Trophoblast cell (in vitro differentiated cells and primary cell): Measurements from ENCODE around the gene LEF1.

Source experiments
- DNase-seq, 2 donors: peaks; one replicate each; pipeline ENCODE4 v3.0.0-alpha.2; 2016
- H2AFZ ChIP-seq: 2 replicates; pipeline ENCODE4 v1.6.1; 2013; ENCODE audit warnings: low read length, moderate library complexity, mild to moderate bottlenecking; ENCODE audit not compliant: insufficient read depth, poor library complexity
- H2AK5ac ChIP-seq: 2 replicates; pipeline ENCODE4 v1.6.1; 2013; ENCODE audit warnings: mild to moderate bottlenecking, low read length
- H2BK120ac ChIP-seq: 2 replicates; pipeline ENCODE4 v1.6.1; 2013; ENCODE audit warnings: low read length, mild to moderate bottlenecking, moderate library complexity; ENCODE audit not compliant: insufficient read depth, poor library complexity
- H2BK12ac ChIP-seq: 2 replicates; pipeline ENCODE4 v1.6.1; 2013; ENCODE audit warnings: mild to moderate bottlenecking, low read length, moderate library complexity
- H2BK5ac ChIP-seq: 2 replicates; pipeline ENCODE4 v1.6.1; 2013; ENCODE audit warnings: low read length, low read depth, moderate library complexity, mild to moderate bottlenecking; ENCODE audit not compliant: poor library complexity
- H3K14ac ChIP-seq: 2 replicates; pipeline ENCODE4 v1.6.1; 2013; ENCODE audit warnings: mild to moderate bottlenecking, low read length
- H3K18ac ChIP-seq: 2 replicates; pipeline ENCODE4 v1.6.1; 2013; ENCODE audit warnings: mild to moderate bottlenecking, low read length
- H3K23ac ChIP-seq: 2 replicates; pipeline ENCODE4 v1.6.1; 2013; ENCODE audit warnings: low read length
- H3K27ac ChIP-seq: 2 replicates; pipeline ENCODE4 v1.5.1; 2013; ENCODE audit warnings: low read depth, mild to moderate bottlenecking, inconsistent platforms, low read length, moderate library complexity
- H3K27me3 ChIP-seq: 2 replicates; pipeline ENCODE4 v1.6.1; 2013; ENCODE audit warnings: inconsistent platforms, mild to moderate bottlenecking, low read length, moderate library complexity; ENCODE audit not compliant: insufficient read depth
- H3K36me3 ChIP-seq, 2 experiments: 1 replicate in 1 of 2; 2 replicates in 1 of 2; pipeline ENCODE4 v1.6.1; 2013; ENCODE audit warnings: low read length in 2 of 2, mild to moderate bottlenecking in 2 of 2, moderate library complexity in 1 of 2; ENCODE audit not compliant: insufficient read depth in 2 of 2, control insufficient read depth in 1 of 2
- H3K4ac ChIP-seq: 2 replicates; pipeline ENCODE4 v1.6.1; 2013; ENCODE audit warnings: low read depth, mild to moderate bottlenecking, low read length, moderate library complexity
- H3K4me1 ChIP-seq, 2 experiments: 1 replicate in 1 of 2; 2 replicates in 1 of 2; pipeline ENCODE4 v1.6.1; 2013; ENCODE audit warnings: low read length in 2 of 2, mild to moderate bottlenecking in 2 of 2, moderate library complexity in 1 of 2; ENCODE audit not compliant: insufficient read depth in 2 of 2, control insufficient read depth in 1 of 2
- H3K4me2 ChIP-seq: 2 replicates; pipeline ENCODE4 v1.6.1; 2013; ENCODE audit warnings: inconsistent platforms, mild to moderate bottlenecking, low read length, moderate library complexity
- H3K4me3 ChIP-seq: 2 replicates; pipeline ENCODE4 v1.5.1; 2013; ENCODE audit warnings: mild to moderate bottlenecking, low read depth, low read length, inconsistent platforms
- H3K79me1 ChIP-seq: one replicate; pipeline ENCODE4 v1.6.1; 2013; ENCODE audit warnings: low read length
- H3K79me2 ChIP-seq: 2 replicates; pipeline ENCODE4 v1.6.1; 2013; ENCODE audit warnings: low read length, mild to moderate bottlenecking; ENCODE audit not compliant: control insufficient read depth, insufficient read depth, poor library complexity
- H3K9ac ChIP-seq: 2 replicates; pipeline ENCODE4 v1.6.1; 2013; ENCODE audit warnings: mild to moderate bottlenecking, low read length
- H3K9me3 ChIP-seq: 2 replicates; pipeline ENCODE4 v1.6.1; 2013; ENCODE audit warnings: low read depth, mild to moderate bottlenecking, control low read depth, inconsistent platforms, low read length; ENCODE audit not compliant: insufficient read depth
- H4K12ac ChIP-seq: 2 replicates; pipeline ENCODE4 v1.6.1; 2013; ENCODE audit warnings: low read depth, mild to moderate bottlenecking, low read length, moderate library complexity
- H4K8ac ChIP-seq: 2 replicates; pipeline ENCODE4 v1.6.1; 2013; ENCODE audit warnings: low read depth, mild to moderate bottlenecking, low read length, moderate library complexity
- H4K91ac ChIP-seq: one replicate; pipeline ENCODE4 v1.6.1; 2013; ENCODE audit warnings: low read depth, mild to moderate bottlenecking, low read length, moderate library complexity
- WGBS: extraction: QIAGEN DNeasy Blood & Tissue Kit; methylation state at CpG from one replicate; pipeline ENCODE4 v1.1.7; 2013; ENCODE audit warnings: missing lambda C conversion rate; ENCODE audit not compliant: insufficient read length, insufficient coverage; ENCODE audit errors: extremely low coverage; 5-methylcytosine and 5-hydroxymethylcytosine counted together

LEF1 gene

DNA sequence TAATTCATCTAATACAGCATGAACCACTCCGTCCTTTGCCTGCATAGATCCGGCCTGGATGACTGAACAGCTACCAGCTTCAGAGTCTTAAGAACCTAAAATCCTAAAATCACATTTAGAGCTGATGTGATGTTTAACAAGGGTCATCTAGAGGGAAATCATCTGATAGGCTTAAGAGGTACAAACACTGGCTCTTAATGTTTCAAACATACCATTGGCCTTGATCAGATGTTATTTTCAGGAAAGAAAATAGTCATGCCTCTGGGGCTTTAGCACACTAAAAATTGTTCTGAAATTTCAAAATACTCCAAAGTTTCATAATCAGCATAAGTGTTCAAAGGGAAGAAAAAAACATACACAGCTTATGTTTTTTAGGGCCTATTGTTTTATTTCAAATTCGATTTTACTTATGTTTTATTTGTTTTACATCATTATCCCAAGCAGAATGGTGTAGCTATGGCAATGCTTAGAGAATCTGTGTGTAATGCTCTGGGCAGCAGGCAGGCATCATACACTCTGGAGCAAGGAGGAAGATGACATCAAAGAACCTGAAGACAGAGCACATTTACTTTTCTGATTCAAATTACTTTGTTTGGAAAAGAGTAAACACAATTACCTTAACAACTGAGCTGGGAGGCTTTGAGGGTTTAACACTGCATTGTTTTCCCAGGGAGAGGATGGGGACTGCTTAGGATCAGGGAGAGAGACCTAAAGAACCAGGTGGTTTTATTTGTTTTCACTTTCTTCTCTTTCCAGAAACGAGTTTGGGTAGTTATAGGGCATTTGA is 25.3 kb upstream of the LEF1 start:
- no CpG with 5 or more reads among the region's 4 CpGs for WGBS
- no peak overlapping the region for H3K27ac ChIP-seq
- no peak overlapping the region for H3K14ac ChIP-seq
- H3K4me3 ChIP-seq = no peak overlapping the region
- no peaks in the 10 kb centered on the region for H3K79me2 ChIP-seq
- no peak overlapping the region for H2AK5ac ChIP-seq
- no peak overlapping the region for H4K8ac ChIP-seq
- H3K9ac ChIP-seq = no peak overlapping the region
- no peak overlapping the region for H3K4ac ChIP-seq
- H3K4me1 ChIP-seq = peaks cover 7 to 8% of the 10 kb centered on the region in 2 experiments
- H2BK5ac ChIP-seq = no peak overlapping the region
- no peak overlapping the region for H4K91ac ChIP-seq
- H3K9me3 ChIP-seq = no peaks in the 10 kb centered on the region
- peaks cover 2% of the 10 kb centered on the region for H3K79me1 ChIP-seq
- no peak overlapping the region for H2BK120ac ChIP-seq
- no peak overlapping the region for H4K12ac ChIP-seq
- no peaks in the 10 kb centered on the region for H3K27me3 ChIP-seq
- no peak overlapping the region for H3K23ac ChIP-seq
- H2AFZ ChIP-seq = no peak overlapping the region
- DNase-seq = peak in 1 of 2 donors; percentile 45
- no peaks in the 10 kb centered on the region for H3K36me3 ChIP-seq
- no peak overlapping the region for H2BK12ac ChIP-seq
- no peak overlapping the region for H3K4me2 ChIP-seq
- no peak overlapping the region for H3K18ac ChIP-seq

DNA sequence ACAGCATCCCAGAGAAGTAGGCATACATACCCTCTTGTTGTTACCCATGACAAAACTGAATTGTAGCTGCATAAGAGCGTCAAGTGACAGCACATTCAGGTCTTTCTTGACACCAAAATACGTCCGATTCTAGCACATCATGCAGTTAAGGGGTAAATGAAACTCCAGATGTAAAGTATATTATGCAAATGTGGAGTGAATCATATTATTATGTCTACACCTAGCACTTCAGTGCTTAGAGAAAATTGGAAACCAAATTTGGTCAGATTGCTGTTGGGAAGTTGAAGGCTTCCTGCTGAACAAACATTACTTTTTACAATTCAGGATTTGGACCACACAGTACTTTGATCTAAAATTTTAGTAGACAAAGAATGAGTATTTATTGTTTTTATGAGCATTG is 24.2 kb upstream of the LEF1 start:
- DNase-seq = no peak
- Histone ChIP-seq H3K23ac (no peak overlapping the region), H3K4me3 (no peak overlapping the region), H3K18ac (no peak overlapping the region), H3K27me3 (no peaks in the 10 kb centered on the region), H2BK120ac (no peak overlapping the region), H2BK12ac (peak overlapping the region; percentile 26), H4K8ac (no peak overlapping the region), H2AK5ac (no peak overlapping the region), H2BK5ac (no peak overlapping the region), H3K4ac (no peak overlapping the region), H4K91ac (no peak overlapping the region), H3K4me2 (no peak overlapping the region), H3K36me3 (no peaks in the 10 kb centered on the region), H3K4me1 (peaks cover 4 to 5% of the 10 kb centered on the region in 2 experiments), H2AFZ (no peak overlapping the region), H3K14ac (no peak overlapping the region), H3K27ac (no peak overlapping the region), H3K79me2 (no peaks in the 10 kb centered on the region), H4K12ac (no peak overlapping the region), H3K9me3 (no peaks in the 10 kb centered on the region), H3K9ac (no peak overlapping the region), H3K79me1 (no peaks in the 10 kb centered on the region)
- WGBS = no CpG with 5 or more reads among the region's 3 CpGs

DNA sequence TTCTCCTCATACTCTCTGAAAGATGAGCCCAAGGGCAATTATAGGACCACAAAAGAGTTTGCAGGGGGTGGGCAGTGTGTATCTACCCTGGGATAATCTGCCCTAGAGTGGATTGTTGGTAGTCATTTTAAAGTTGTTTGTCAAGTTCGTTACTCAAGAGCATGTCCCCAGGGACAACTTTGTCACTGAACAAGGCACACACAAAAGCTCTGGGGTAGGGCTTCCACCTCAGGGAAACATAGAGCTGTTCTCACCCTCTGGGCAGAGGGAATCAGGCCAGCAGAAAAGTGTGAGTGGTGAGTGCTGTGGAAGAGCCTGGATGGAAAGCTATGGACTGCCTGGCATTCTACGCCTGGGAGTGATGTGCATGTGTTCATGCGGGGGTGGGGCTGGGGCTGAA is 23.3 kb upstream of the LEF1 start:
- no peaks in the 10 kb centered on the region for H3K79me1 ChIP-seq
- no CpG with 5 or more reads among the region's 3 CpGs for WGBS
- H3K79me2 ChIP-seq = no peaks in the 10 kb centered on the region
- no peak overlapping the region for H4K91ac ChIP-seq
- no peak overlapping the region for H2BK12ac ChIP-seq
- no peak overlapping the region for H3K4me2 ChIP-seq
- no peak overlapping the region for H3K14ac ChIP-seq
- DNase-seq = peak; percentile 37 to 58
- no peak overlapping the region for H3K4me3 ChIP-seq
- H3K18ac ChIP-seq = no peak overlapping the region
- peaks cover 4 to 5% of the 10 kb centered on the region in 2 experiments for H3K4me1 ChIP-seq
- H2BK120ac ChIP-seq = no peak overlapping the region
- no peaks in the 10 kb centered on the region for H3K27me3 ChIP-seq
- no peak overlapping the region for H3K23ac ChIP-seq
- H4K8ac ChIP-seq = no peak overlapping the region
- no peak overlapping the region for H3K4ac ChIP-seq
- H2AK5ac ChIP-seq = peak overlapping the region; percentile 9
- H2AFZ ChIP-seq = no peak overlapping the region
- H4K12ac ChIP-seq = no peak overlapping the region
- no peak overlapping the region for H3K27ac ChIP-seq
- no peak overlapping the region for H2BK5ac ChIP-seq
- no peaks in the 10 kb centered on the region for H3K36me3 ChIP-seq
- H3K9ac ChIP-seq = no peak overlapping the region
- H3K9me3 ChIP-seq = no peaks in the 10 kb centered on the region

DNA sequence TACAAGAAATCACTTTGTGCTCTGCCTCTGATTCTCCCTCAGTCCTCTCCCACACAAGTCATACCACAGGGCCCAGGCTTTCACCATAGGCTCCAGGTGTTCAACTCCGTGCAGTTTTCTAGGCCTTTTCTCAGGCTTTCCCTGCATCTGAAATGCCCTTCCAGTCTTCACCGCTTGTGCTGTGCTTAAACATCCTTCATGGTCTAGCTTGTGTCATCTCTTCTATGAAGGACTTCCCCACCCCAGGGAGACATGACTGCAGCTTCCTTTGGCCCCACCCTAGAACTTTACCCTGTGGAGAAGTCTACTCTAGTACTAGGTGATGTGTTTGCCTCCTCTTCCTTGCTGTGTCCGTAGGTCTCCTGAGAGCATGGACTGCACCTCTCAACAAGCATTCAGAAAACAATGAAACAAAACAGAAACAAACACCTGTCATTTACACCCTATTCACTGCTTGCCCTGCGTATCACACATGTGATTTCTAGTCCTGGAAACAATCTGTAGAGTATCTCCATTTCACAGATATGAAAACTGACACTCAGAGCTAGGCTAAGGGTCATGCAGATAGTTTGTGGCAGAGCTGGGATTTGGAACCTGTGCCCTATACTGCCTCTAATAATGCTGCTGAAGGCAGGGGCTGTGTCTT is 22.7 kb upstream of the LEF1 start:
- Histone ChIP-seq H3K27me3 (no peaks in the 10 kb centered on the region), H4K8ac (no peak overlapping the region), H3K4ac (no peak overlapping the region), H2BK5ac (no peak overlapping the region), H2BK120ac (no peak overlapping the region), H3K18ac (no peak overlapping the region), H2AFZ (no peak overlapping the region), H3K36me3 (no peaks in the 10 kb centered on the region), H3K4me1 (peaks cover 4 to 5% of the 10 kb centered on the region in 2 experiments), H3K79me2 (no peaks in the 10 kb centered on the region), H3K79me1 (no peaks in the 10 kb centered on the region), H4K12ac (no peak overlapping the region), H3K27ac (no peak overlapping the region), H3K9ac (no peak overlapping the region), H3K4me2 (no peak overlapping the region), H3K4me3 (no peak overlapping the region), H3K9me3 (no peaks in the 10 kb centered on the region), H3K23ac (no peak overlapping the region), H4K91ac (no peak overlapping the region), H2BK12ac (no peak overlapping the region), H3K14ac (no peak overlapping the region), H2AK5ac (no peak overlapping the region)
- no CpG with 5 or more reads among the region's 4 CpGs for WGBS
- DNase-seq = no peak
